ENCODE measurements around the gene MRPS35.

MRPS35 gene

GRCh38 chr12:27710592-27711316 is at the start of gene MRPS35:
TSS of gene MRPS35 (plus strand) at chr12:27710832. CDS start at chr12:27710844, 12 bp downstream.
- peak; percentile 90 to 92 for DNase-seq

- DNase-seq: no peak
Observed at GRCh38 chr12:27665704-27666103, 44.9 kb upstream of the MRPS35 start.

- DNase-seq: no peak
Observed at GRCh38 chr12:27666510-27666909, 44.1 kb upstream of the MRPS35 start.

DNA sequence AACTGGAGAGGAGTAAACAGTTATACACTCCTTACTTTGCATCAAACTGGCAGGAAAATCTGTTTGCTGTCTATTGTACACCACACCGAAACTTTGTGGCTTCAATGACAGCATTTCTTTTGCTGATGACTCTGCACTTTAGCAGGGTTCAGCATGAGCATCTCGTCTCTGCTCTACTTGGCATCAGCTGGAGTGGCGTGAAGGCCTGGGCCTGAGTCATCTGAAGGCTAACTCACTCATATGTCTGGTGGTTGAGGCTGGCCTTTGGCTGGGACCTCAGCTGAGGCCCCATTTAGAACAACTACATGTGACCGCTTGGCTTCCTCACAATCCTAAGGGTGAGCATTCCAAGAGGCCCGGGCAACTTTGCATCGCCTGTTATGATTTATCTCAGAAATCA is 43.1 kb upstream of the MRPS35 start:
- DNase-seq: peak in 1 of 2 experiments; percentile 3

DNA sequence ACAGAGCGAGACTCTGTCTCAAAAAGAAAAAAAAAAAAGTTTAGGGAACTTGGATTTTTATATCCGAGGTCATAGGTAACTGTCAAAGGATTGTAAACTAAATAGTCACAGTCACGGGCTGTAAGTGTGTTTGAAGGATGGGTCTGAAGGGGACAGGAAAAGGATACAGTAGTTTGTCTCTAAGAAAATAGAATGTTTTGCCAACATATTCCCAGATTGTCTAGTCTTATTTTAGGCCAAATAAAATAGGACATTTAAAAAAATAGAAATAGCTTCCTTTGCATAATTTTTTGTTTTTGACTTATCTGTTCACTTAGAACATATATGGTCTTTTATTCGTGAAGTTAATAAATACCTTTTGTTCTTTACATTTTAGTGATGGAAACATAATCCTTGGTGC is 38.6 kb upstream of the MRPS35 start:
- DNase-seq: no peak

GRCh38 chr12:27672643-27673042 is 38.0 kb upstream of the MRPS35 start:
- DNase-seq: no peak

GRCh38 chr12:27673101-27673718 is 37.4 kb upstream of the MRPS35 start:
- DNase-seq: no peak

- no peak for DNase-seq
Observed at GRCh38 chr12:27674989-27675388, 35.6 kb upstream of the MRPS35 start.

- no peak for DNase-seq
Observed at GRCh38 chr12:27680619-27681018, 30.0 kb upstream of the MRPS35 start.

GRCh38 chr12:27682534-27682933 is 28.1 kb upstream of the MRPS35 start:
- DNase-seq: no peak

DNA sequence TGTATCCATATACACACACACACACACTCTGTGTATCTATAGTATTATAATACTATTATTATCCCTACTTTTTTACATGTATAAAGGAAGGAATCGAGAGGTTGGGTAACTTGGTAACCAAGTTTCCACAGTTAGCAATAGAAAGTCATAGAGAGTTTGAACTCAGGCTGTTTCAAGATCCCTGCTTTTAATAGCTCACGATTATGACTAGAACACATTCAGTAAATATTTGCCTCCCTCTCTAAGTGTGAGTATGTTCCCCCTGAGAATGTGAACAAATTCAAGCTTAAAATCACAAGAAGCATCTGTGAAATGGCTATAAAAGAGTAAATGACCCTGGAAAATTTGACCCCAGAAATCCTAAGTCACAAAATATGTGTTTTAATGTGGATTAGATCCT is 25.4 kb upstream of the MRPS35 start:
- no peak for DNase-seq

GRCh38 chr12:27686147-27686546 is 24.5 kb upstream of the MRPS35 start:
- no peak for DNase-seq

DNA sequence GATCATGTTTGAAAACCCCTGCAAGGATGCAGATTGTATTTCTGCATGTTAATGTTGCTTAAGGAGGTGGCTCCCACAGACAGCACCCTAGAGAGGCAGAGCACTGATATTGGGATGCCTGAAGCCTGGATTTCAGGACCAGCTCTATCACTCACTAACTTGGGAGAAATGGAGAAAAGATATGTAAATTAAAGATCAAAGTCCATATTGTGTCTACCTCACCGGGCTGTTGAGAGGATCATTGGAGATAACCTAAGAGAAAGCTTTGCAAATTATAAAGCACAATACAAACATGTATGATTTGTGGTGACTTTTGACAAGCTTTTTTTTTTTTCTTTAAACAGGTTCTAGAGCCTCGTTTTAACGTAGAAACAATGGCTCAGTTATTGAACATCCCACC is 22.0 kb upstream of the MRPS35 start:
- no peak for DNase-seq

- DNase-seq: no peak
Observed at GRCh38 chr12:27689558-27690180, 21.0 kb upstream of the MRPS35 start.

DNA sequence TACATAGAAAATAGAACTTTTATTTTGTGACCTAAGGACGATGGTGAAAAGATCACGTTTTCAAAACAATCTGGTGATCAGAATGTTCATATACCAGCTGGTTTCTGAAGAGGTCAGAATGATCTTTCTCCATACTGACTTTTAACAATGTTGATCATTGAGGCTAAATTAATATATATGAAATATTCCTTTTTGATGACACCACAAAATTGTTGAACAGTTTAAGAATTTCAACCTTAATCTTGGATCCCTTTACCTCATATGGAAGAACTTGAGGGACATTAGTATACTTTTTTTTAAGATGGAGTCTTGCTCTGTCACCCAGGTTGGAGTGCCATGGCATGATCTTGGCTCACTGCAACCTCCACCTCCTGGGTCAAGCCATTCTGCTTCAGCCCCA is 17.2 kb upstream of the MRPS35 start:
- DNase-seq: no peak

DNA sequence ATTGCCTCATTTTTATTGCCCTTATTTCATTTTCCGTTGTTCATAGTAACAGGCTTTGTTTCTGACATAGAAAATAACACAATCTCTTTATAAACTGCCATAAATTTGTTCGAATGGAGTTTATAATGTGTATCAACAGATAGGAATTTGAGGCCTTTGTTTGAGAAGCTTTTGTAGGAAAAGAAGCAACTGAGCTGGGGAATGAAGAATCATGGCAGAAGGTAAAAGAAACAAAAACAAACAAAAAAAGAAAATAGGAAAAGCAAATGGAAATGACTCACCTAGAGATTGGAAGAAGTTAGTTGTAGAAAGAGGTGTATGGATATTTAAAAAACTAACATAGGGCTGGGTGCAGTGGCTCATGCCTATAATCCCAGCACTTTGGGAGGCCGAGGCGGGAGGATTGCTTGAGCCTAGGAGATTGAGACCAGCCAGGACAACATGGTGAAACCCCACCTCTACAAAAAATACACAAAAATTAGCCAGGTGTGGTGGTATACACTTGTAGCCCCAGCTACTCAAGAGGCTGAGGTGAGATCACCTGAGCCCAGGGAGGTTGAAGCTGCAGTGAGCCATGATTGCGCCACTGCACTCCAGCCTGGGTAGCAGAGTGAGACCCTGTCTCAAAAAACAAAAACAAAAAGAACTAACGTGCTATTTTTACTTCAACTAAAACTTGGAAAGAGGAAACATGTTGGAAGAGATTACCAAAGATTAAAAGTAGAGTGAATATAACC is 14.9 kb upstream of the MRPS35 start:
- DNase-seq: no peak

- DNase-seq: no peak
Observed at GRCh38 chr12:27696293-27696652, 14.4 kb upstream of the MRPS35 start, which contains the start of gene REP15. TSS of gene REP15 (plus strand) at chr12:27696447. CDS start at chr12:27696563, 116 bp downstream.

DNA sequence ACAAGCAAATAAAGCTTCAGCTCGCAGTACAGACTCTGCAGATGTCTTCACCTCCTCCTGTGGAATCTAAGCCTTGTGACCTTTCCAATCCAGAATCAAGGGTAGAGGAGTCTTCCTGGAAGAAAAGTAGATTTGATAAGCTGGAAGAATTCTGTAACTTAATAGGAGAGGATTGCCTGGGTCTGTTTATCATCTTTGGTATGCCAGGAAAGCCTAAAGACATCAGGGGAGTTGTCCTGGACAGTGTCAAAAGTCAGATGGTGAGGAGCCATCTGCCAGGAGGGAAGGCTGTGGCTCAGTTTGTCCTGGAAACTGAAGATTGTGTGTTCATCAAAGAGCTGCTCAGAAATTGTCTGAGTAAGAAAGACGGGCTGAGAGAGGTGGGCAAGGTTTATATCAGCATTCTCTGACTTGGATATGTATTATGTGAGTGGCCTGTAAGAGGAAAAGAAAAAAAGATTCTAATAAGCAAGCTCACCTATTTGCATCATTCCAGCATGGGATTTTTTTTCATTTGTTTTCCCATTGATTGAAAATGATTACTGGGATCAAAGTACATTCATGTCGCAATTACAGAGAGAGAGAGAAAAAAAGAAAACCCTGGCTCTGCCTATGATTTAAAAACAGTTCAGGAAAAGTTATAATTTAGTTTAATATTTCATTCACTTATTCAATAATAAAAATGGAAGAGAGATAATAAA is 13.6 kb upstream of the MRPS35 start:
- DNase-seq: no peak

- DNase-seq: peak; percentile 69 to 82
Observed at GRCh38 chr12:27703720-27704452, 6.7 kb upstream of the MRPS35 start.

DNA sequence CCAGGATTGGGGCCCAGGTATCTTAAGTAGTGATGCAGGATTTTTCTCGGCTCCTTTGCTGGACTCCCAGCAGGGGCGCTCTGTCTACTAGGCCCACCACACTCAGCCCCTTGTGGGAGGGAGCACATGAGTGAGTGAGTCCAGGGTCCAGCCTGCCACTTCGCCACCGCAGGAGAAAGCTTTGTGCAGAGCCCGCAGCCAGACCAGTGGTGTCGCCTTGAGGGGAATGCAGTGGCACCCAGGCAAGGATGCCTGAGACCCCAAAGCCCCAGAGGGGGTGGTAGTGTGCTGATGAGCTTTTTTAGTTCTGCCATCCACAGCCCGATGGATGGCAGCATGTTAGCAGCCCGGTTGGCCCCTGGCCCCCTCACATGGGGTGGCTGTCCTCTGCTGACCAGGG is 5.4 kb upstream of the MRPS35 start:
- DNase-seq: no peak

GRCh38 chr12:27707216-27707615 is 3.4 kb upstream of the MRPS35 start:
- no peak for DNase-seq
